Liver (tissue), 3 donors: ENCODE measurements around the gene BEST2.

ENCODE experiments used
- ATF3 ChIP-seq: IDR thresholded peaks from 2 replicates; pipeline ENCODE4 v1.6.1; 2016; ENCODE audit warnings: antibody characterized with exemption
- CTCF ChIP-seq: fragments of 150-350 bp; IDR thresholded peaks from 2 replicates; pipeline ENCODE4 v1.5.1; 2017; ENCODE audit warnings: improper control_type of control experiment, low read depth, low read length; ENCODE audit not compliant: missing input control
- FOXA1 ChIP-seq: IDR thresholded peaks from 2 replicates; pipeline ENCODE4 v1.6.1; 2016; ENCODE audit warnings: antibody characterized with exemption
- RXRA ChIP-seq, 2 donors: IDR thresholded peaks; 2 replicates each; pipeline ENCODE4 v1.6.1; 2017 to 2018; ENCODE audit warnings: antibody characterized with exemption in 2 of 2, mild to moderate bottlenecking in 1 of 2
- donor health status: healthy.
- donor health status: healthy.

- TF ChIP-seq CTCF = no peak
- TF ChIP-seq RXRA (IDR thresholded peaks at IDR 0.05) = peak in 1 of 2 donors; percentile 9
- no peak for TF ChIP-seq FOXA1
- no peak for TF ChIP-seq ATF3
Measured at GRCh38 chr19:12794971-12795381, 43.4 kb downstream of the BEST2 start.
